Astrocyte of the spinal cord (primary cell): Measurements from ENCODE around the gene NBDY.

Experiments
- DNase-seq: peaks from one replicate; pipeline ENCODE4 v3.0.0; 2011; ENCODE audit warnings: low read depth, low spot score
- H3K4me3 ChIP-seq: 2 replicates; pipeline ENCODE4 v1.5.1; 2011; ENCODE audit warnings: low read depth, mild to moderate bottlenecking, low read length, moderate library complexity
- CTCF ChIP-seq: IDR thresholded peaks from 2 replicates; pipeline ENCODE4 v1.5.1; 2012; ENCODE audit warnings: low read depth, mild to moderate bottlenecking, low read length, inconsistent platforms
- in situ Hi-C: cut with HindIII; loops from 2 replicates; pipeline ENCODE4 v1.10.0; 2017; ENCODE audit warnings: low sequenced_read_pairs

The NBDY gene

GRCh38 chrX:56785442-56785841, 56.4 kb downstream of the NBDY start:
- DNase-seq: no peak
- no peak for TF ChIP-seq CTCF
- in situ Hi-C loops: no loop called here
- H3K4me3 ChIP-seq: no peak overlapping the region

GRCh38 chrX:56786889-56787733, 58.1 kb downstream of the NBDY start:
- H3K4me3 ChIP-seq: no peak overlapping the region
- no peak for TF ChIP-seq CTCF
- DNase-seq: no peak
- in situ Hi-C loops: no loop called here

- in situ Hi-C loops: no loop called here
- DNase-seq: no peak
- no peak for TF ChIP-seq CTCF
- no peak overlapping the region for H3K4me3 ChIP-seq
These were observed 58.7 kb downstream of the NBDY start for GRCh38 chrX:56787734-56788152.

- in situ Hi-C loops: no loop called here
- no peak for TF ChIP-seq CTCF
- DNase-seq: no peak
- H3K4me3 ChIP-seq: no peak overlapping the region
These were observed 59.2 kb downstream of the NBDY start for GRCh38 chrX:56788229-56788628.

GRCh38 chrX:56788717-56789122, 59.7 kb downstream of the NBDY start:
- TF ChIP-seq CTCF: peak; percentile 36
- H3K4me3 ChIP-seq: no peak overlapping the region
- in situ Hi-C loops: no loop called here
- DNase-seq: peak; percentile 30

GRCh38 chrX:56789518-56790070, 60.6 kb downstream of the NBDY start:
- no peak overlapping the region for H3K4me3 ChIP-seq
- no peak for TF ChIP-seq CTCF
- in situ Hi-C loops: no loop called here
- DNase-seq: no peak
